C4-2B (cell line): Measurements from ENCODE around the gene NKIRAS2.

Experiments
- H3K27ac ChIP-seq: fragments of 450-650 bp; 2 replicates; pipeline ENCODE4 v1.5.1; 2017
- ZFX ChIP-seq: fragments of 450-650 bp; IDR thresholded peaks from 2 replicates; pipeline ENCODE4 v1.6.1; 2017
- TF ChIP-seq, protein P1 (sequence below): fragments of 450-650 bp; conservative IDR thresholded peaks from 2 replicates; pipeline ENCODE4 v1.5.1; 2017; ENCODE audit warnings: mild to moderate bottlenecking

Gene NKIRAS2

DNA sequence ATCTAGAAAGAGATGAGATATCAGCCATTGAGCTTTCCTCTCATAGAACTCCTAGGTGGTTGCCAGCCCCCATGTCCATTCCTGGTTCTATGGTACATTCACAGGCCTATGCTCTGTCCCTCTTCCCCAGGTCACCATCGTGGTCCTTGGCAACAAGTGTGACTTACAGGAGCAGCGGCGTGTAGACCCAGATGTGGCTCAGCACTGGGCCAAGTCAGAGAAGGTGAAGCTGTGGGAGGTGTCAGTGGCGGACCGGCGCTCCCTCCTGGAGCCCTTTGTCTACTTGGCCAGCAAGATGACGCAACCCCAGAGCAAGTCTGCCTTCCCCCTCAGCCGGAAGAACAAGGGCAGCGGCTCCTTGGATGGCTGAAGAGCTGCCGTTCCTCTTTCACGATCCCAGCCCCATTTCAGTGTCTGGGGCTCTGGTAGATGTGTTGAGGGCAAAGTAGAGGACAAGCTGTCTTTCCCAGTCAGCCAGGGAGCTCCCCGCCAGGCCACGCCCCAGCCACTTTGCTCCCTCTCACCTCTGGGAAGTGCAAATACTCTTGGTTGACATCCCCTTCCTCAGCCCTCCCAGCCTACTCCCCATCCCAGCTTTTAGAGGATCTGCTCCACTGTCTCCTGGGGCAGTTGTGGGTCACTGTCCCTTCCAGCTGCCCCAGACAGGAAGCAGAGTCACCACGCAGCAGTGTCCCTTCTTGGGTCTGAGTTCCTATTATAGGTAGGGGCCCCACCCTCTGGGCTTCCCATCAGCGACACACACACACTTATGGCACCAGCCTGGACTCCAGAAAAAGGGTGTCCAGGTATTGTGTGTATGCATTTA, 3.8 kb downstream of the NKIRAS2 start:
- TF ChIP-seq ZFX, result no peak; the same call in 1 of the 2 replicates
- TF ChIP-seq, protein P1, sequence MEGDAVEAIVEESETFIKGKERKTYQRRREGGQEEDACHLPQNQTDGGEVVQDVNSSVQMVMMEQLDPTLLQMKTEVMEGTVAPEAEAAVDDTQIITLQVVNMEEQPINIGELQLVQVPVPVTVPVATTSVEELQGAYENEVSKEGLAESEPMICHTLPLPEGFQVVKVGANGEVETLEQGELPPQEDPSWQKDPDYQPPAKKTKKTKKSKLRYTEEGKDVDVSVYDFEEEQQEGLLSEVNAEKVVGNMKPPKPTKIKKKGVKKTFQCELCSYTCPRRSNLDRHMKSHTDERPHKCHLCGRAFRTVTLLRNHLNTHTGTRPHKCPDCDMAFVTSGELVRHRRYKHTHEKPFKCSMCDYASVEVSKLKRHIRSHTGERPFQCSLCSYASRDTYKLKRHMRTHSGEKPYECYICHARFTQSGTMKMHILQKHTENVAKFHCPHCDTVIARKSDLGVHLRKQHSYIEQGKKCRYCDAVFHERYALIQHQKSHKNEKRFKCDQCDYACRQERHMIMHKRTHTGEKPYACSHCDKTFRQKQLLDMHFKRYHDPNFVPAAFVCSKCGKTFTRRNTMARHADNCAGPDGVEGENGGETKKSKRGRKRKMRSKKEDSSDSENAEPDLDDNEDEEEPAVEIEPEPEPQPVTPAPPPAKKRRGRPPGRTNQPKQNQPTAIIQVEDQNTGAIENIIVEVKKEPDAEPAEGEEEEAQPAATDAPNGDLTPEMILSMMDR, result no peak
- H3K27ac ChIP-seq, result no peak overlapping the region

DNA sequence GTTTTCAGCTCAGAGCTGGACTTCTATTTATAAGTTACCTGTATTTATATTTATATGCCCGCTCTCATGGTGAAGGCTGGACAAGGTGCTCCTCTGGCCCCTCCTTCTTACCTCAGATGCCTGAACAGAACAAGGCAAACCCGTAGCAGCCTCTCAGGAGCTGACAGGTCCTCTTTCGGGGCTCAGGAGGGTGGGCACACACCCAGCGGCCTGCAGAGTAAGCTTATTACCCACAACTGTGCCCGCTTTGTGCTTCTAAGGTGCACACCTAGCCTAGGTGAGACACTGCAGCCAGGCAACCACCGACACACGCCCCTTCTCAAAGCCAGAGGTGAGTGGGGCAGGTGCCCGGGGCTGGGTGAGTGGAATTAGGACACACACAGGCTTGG, 5.3 kb downstream of the NKIRAS2 start:
- no peak for TF ChIP-seq ZFX
- TF ChIP-seq, protein P1, result no peak; the same call in none of the 2 replicates
- H3K27ac ChIP-seq, result no peak overlapping the region

DNA sequence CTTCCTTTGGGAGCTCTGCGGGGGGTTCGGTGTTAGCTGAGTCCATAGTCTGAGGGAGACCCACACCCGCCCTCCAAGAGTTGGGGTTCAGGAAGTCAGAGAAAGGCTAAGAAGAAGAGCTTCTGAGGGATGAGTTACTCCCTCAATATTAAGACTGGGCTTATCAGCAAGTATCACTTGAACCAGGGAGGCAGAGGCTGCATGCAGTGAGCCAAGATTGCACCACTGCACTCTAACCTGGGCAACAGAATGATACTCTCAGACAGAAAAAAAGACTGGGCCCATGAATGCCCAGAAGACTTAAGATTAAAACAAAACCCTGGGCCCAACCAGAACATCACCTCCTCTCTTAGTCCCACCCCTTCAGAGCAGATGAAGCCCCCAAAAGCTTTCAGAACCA, 6.0 kb downstream of the NKIRAS2 start:
- TF ChIP-seq, protein P1, result no peak
- no peak for TF ChIP-seq ZFX
- no peak overlapping the region for H3K27ac ChIP-seq

DNA sequence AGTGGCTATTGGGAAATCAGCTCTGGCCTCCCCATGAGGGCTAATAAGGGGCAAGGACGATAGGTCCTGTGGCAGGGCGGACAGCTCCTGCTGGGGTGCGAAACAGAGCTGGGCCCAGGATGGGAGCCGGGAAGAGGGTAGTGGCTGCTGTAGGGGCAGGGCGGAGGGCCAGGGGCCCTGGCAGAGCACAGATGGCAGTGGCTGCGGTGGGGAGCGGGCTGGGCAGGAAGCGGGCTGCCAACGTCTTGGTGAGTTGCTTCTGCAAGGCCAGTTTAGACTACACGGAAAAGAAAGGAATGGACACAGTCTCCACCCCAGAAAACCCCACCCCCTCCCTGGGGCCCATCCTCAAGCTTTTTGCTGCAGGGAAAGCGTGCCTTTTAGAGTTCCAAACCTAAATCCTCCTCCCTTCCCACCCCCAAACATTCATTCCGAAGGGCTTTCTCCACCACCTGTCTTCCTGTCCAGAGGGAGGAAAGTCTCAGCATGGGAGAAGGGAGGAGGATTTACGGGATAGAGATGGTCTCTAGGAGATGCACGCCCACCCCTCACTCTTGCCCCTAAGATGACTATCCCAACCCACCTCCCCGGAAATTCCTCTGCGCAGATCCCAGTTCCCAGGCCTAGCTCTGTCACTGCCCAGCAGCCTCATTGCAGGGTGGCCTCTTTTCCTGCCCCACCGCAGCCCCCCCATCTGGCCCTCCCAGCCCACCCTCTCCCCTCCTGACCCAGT, 7.1 kb downstream of the NKIRAS2 start:
- TF ChIP-seq, protein P1, result no peak
- TF ChIP-seq ZFX, result no peak
- H3K27ac ChIP-seq, result no peak overlapping the region

DNA sequence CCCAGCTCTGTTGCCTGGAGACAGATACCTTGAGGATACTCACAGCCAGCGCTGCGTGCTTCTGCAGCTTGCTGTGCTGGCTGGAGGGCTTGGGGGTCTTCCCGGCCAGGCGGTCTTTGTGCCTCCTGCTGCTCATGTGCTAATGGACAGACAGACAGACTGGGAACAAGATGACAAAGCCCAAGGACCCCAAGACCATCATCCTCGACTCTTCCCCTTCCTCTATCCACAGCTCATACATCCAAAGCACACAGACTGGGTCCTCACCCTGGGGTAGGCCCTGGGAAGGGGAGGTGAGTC, 7.7 kb downstream of the NKIRAS2 start:
- TF ChIP-seq, protein P1, result no peak
- TF ChIP-seq ZFX, result no peak
- no peak overlapping the region for H3K27ac ChIP-seq

DNA sequence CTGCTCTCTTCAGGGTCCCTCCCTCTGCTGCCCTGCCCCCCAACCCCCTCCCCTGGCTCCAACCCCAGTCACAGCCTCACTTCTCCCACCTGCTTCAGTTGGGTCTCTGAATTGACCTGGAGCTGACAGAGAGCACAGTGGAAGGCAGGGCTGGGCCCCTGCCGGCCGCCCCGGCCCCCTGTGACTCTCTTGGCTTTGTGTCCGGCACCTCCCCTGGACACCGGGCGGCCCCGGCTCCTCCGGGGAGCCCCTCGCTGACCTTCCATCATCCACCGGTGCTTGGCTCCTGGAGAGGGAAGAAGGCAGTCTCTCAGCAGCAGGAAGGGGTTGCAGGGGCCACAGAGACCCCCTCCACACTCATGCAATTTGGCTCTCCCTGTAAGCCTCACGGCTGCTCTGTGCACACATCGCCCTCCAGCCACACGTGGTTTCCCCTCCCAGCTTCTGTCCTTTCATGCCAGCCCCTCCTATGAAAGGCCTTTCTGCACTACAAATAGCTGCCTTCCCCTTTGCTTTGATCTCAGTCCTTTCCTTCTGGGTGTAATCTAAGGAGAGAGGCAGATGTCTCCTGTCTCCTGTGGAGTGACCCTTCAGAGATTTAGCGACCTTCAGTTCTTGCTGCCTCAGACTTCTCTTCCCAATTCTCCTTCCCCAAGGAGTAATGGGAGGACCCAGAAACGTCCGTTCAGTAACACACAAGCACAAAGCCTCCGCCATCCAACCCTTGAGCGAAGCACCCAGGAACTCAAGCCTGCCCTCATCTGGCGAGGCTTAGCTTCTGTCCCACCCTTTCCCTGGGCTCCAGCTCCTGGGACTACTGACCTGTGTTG, 8.3 kb downstream of the NKIRAS2 start:
- no peak overlapping the region for H3K27ac ChIP-seq
- no peak for TF ChIP-seq ZFX
- TF ChIP-seq, protein P1, result no peak; the same call in 1 of the 2 replicates
